Anterior cingulate cortex (tissue), 58 donors: ENCODE data around the gene NUTM2E.
"Not testable (repeated sequence)": the region's sequence is repeated elsewhere in the genome, so short reads cannot be mapped to it uniquely, and the experiment has no call there.

Experiments used
- DNase-seq, 58 donors: peaks; one replicate each; lab custom pipeline; 2025; lab: John Stamatoyannopoulos, UW

The NUTM2E gene, protein sequence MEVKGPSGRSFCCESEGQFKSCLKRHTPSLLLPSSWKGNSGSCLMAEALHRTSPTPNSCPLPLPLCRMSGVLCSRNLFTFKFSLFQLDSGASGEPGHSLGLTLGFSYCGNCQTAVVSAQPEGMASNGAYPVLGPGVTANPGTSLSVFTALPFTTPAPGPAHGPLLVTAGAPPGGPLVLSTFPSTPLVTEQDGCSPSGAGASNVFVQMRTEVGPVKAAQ (N-terminal part only)

DNA sequence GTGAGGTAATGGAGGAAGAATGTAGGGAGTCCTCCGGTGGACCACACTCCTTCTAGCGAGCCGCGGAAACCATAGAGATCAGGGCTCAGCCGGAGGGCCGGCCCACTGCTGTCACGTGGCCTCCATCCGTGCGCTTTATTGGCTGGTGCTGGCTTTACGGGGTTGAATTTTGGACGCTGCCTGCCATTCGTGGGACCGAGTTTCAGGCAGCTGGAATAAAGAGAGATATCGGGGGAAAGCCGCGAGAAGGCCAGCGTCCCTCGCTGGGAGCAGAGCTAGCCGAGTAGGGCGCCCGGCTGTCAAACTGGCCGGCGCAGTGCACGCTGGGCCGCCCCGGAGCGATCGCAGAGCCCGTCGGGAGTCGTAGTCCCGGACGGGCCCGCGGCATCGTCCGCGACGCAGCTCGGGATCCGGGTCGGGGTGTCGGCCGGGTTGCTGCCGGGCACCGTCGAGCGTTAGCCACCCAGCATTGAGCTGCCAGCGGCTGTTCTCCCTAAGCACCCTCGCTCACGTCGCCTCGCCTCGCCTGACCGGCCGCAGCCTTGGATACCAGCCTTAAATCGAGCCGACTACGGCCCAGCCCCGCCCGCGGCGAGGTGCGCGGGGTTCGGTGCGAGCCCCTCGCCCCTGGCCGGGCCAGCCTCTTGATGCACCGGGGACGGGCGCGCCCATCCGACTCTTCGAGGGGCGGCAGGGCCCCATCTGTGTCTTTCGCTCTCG lies at the start of gene NUTM2E:
TSS of gene NUTM2E (plus strand) at position 244 of the 720 bp plus-strand sequence. CDS start 15,002 bp downstream, outside the sequence.
- peak in 40 of 58 donors; percentile 8 to 89 (median 77) for DNase-seq

DNA sequence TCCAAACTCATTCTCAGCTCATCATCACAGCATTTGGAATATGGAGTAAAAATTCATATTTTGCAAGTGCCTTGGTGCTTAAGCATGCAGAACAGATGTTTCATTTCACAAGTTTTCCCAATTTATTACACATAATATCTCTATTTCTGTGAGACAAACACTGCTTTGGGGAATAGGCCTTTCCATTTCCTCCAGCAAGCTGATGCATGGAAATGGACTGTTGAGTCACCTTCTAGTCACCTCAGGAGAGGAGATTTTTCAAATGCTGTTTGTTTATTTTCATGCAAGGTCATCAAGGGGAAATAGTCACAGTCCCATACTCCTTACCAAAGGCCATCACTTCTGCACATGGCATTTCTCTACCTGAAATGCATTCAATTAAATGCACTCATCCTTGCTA lies 48.5 kb upstream of the NUTM2E start:
- DNase-seq = not testable (repeated sequence)

DNA sequence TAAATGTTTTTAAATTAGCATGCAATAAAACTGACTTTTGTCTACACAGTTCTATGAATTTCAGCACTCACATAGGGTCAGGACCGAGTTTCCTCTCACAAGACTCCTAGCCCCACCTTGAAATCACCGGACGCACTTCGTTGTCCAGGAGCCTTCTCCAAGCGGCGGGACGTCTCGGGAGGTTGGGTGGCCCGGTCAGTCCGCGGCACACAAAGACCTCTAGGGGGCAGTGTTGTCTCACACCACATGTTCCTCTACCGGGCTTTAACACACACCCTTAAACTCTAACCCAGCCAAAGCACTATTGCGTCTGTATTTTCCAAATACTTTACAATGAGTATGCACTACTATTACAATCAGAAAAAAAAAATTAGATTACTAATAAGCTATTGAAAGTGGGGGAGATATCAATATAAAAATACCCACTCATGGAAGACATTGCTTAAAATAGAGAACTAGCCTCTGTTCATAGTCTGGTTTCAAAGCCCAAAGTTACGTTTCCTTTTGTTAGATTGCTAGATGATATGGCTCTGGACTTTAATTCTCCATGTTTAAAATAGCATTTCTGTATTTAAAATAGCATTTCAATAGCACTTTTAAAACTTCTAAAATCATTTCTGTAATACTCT lies 47.1 kb upstream of the NUTM2E start:
- DNase-seq = peak in 40 of 58 donors; percentile 4 to 67 (median 30)

DNA sequence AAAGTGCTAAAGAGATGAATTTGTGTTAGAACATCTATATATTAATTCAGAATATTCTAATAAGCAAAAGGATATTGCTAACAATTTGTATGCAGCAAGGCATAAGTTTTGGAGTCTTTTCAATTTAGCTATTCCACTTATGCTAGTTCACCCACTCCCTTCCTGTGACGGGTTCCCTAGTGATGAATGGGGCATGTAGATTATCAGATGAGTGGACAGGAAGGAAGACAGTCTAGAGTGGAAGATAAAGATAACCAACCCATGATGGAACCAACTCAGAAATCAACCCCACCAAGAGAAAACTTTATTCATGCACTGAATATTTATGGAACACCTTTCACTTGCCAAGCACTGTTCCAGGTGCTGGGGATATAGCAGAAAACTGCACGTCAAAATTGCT lies 46.5 kb upstream of the NUTM2E start:
- DNase-seq = not testable (repeated sequence)

DNA sequence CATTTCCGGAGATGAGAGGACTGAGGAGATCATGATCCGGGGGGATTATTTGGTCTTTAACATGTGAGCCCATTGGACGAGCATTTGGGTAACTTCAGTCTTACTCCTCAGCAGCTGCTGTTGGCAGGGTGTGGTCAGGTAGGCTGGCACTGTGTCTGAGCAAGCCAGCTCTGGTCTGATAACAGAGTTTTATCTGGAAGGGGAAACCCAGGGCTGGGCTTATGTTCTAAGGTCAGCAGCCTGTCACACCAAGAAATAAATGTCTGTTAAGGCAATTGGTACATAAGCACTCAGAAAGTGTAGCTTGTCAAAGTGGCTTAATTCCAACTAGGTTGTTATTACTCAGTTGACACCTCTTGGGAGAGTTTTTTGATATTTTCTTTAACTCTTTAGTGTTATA lies 45.0 kb upstream of the NUTM2E start:
- DNase-seq = not testable (repeated sequence)

DNA sequence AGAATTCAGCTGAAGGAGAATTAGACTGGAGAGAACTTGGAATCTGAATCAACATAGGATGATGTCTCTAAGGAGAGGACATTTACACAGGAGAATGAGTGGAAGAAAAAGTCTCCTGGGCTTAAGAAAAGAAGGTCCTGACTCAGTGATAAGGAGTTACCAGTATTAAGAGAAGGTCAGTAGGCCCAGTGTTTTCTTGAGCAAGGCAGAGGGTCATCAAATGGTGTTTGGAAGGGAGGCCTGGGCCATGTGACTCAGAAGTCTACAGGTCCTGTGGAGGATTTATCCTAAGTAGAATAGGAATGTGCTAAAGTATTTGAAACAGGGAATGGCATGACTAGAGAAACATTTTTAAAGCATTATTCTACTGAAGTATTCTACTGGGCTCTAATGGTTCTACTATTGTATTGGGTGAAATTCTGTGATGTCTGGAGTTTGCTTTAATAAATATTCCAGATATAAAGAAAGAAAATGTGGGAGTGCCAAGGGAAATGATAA lies 39.0 kb upstream of the NUTM2E start:
- not testable (repeated sequence) for DNase-seq

DNA sequence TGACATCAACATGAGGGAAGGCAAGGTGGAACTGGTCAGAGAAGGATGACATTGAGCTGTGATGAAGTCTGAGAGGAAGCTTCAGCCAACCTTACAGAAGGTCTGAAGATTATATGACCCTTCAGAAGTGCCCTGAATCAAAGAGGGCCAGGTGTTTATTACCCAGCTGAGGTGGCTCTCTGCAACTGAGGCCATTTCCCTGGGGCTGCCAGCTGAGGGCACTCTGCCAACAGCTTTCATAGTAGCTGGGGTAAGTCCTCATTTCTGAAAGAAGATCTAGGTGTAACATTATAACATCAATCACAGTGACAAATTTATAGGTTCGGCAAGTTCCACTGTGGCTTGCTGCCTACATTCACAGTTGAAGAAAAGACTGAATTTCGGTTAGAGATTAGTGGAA lies 37.2 kb upstream of the NUTM2E start:
- not testable (repeated sequence) for DNase-seq

DNA sequence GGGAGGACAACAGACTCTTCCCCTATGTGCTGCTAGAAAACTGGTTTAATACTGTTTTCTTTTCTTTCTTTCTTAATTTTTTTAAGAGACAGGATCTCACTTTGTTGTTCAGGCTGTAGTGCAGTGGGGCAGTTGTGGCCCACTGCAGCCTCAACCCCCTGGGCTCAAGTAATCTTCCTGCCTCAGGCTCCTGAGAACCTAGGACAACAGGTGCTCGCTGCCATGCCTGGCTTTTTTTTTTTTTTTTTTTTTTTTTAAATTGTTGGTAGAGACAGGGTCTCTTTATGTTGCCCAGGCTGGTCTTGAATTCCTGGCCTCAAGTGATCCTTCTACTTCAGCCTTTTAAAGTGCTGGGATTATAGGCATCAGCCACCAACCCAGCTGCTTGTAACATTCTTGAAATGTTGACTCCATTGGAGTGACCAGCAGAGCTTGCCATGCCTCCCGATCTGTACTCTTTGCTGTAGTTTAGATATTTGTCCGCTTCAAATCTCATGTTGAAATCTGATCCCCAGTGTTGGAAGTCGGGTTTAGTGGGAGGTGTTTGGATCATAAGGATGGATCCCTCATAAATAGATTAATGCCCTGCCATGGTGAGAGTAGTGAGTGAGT lies 34.5 kb upstream of the NUTM2E start:
- not testable (repeated sequence) for DNase-seq

DNA sequence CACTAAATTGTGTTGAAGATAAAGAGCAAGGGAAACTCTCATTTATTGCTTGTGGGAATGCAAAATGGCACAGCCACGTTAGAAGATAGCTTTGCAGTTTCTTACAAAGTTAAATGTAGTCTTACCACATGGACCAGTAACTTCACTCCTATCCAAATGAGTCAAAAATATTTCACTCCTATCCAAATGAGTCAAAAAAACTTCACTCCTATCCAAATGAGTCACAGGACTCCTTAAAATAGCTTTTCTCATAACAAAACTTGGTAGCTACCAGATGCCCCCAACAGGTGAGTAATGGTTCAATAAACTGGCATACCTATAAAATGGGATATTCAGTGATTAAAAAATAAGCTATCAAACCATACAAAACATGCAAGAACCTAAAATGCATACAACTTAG lies 27.2 kb upstream of the NUTM2E start:
- DNase-seq = not testable (repeated sequence)

DNA sequence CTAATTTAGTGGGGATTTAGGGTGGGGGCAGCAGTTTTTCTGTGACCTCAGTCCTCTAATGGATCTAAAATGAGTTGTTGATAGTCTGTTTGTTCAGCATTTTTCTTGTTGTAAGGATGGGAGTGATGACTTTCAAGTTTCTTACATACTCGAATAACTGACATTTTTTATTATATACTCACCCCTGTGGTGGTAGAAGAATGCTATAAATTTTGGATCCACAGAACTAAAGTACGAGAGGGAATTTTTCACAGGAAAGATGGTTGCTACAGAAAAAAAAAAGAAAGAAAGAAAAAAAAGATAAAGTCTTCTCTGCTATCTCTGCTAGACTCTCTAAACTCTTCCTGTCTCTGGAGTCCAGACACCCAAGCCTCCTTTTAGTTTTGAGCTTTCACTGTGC lies 20.7 kb upstream of the NUTM2E start:
- DNase-seq = not testable (repeated sequence)

DNA sequence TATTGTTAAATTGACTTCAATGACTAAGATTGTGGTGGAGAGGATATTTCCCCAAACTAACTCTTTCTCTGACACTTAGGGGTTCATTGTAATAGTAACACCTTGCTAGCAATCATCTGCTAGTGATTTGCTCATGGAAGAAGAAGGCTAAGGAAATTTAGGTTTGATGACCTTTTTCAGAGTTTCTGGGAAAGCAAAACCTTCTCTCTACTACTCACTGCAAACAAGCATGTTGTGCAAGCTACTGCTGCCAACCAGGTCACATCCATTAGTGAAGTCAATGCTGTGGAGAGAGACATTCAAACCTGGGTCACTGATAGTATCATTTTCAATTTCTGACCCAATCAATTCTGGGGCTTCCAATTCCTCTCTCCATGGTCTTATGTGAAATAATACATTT lies 14.6 kb upstream of the NUTM2E start:
- DNase-seq = not testable (repeated sequence)

DNA sequence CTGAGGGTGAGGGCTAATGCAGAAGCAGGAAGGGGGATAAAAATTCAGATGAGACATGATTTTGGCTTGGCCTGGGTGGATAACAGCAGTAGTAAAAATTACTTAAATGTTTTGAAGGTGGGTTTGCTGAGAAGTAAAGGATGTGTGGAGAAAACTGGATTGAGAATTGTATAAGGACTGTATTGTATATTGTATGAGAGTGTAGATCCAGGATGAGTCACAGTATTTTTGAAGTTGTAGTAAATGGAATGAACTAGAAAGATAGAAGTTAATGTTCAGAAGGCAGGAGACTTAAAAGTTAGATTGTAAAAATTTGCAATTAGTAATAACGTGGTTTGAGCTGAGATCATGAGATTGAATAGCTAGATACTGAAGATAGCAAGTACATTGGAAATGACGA lies 10.2 kb upstream of the NUTM2E start:
- not testable (repeated sequence) for DNase-seq

DNA sequence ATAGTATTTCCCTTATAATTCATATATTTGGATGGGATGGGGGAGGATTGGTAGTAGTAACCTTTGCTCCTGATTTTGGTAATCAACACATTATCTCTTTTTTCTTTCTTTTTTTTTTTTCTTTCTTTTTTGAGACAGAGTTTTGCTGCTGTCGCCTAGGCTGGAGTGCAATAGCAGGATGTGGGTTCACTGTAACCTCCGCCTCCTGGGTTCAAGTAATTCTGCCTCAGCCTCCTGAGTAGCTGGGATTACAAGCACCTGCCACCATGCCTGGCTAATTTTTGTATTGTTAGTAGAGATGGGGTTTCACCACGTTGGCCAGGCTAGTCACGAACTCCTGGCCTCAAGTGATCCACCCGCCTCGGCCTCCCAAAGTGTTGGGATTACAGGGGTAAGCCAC lies 3.2 kb upstream of the NUTM2E start:
- not testable (repeated sequence) for DNase-seq

DNA sequence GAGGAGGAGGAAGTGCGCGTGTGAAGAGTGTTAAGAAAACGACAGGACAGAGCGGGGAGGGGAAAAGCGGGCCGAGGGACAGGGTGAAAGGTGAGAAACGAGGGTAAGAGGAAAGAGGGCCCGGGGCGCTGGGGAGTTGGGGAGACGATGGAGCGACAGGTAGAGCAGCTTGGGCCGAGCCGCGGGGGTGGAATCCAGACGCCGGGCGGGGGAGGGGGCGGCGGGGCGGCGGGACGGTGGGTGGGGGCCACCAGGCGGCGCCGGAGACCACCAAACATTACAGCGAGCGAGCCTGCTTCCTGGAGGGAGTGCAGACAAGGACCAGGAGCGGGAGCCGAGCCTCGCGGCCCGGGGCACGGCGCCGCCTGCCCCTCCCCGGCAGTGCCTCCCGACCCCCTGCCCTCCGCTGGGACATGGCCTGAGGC lies 940 bp upstream of the NUTM2E start:
- DNase-seq = peak in 1 of 58 donors; percentile 8

DNA sequence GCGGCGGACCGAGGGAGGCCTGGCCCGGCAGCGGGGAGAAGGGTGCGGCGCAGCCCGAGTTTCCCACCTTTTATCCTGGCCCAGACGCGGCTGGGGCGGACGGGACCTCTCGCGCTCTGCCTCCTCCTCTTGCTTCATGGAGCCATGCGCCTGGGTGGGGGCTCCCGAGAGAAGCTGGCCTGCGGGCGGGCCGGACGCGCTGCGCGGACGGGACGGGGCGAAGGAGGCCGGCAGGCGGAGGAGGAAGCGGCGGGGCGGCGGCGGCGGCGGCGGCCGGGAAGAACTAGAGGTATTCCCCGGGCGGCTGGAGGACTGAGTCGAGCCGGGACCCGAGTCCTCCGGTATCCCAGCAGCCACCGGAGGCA lies 426 bp upstream of the NUTM2E start:
- DNase-seq = not testable (repeated sequence)

DNA sequence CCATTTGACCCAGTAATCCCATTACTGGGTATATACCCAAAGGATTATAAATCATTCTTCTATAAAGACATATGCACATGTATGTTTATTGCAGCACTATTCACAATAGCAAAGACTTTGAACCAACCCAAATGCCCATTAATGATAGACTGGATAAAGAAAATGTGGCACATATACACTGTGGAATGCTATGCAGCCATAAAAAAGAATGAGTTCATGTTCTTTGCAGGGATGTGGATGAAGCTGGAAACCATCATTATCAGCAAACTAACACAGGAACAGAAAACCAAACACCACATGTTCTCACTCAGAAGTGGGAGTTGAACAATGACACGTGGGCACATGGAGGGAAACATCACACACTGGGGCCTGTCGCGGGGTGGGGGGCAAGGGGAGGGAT lies 7.3 kb downstream of the NUTM2E start:
- not testable (repeated sequence) for DNase-seq

DNA sequence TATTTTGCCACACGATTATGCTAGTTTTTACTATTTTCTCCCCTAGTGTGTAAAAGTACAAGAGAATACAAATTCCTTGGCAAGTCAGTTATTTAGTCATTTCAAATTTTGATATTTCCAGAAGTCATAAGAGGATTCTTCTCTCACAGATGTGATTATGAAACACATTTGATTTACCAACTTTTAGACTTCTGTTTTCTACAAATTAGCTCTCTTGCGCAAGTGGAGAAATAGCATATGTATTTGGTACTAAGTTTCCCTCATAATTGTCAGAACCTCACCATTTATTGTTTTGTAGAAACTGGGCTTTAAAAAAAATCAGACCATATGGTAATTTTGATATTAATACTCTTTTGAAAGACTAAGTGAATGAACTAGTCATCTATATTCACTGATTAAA lies 9.4 kb downstream of the NUTM2E start:
- not testable (repeated sequence) for DNase-seq

DNA sequence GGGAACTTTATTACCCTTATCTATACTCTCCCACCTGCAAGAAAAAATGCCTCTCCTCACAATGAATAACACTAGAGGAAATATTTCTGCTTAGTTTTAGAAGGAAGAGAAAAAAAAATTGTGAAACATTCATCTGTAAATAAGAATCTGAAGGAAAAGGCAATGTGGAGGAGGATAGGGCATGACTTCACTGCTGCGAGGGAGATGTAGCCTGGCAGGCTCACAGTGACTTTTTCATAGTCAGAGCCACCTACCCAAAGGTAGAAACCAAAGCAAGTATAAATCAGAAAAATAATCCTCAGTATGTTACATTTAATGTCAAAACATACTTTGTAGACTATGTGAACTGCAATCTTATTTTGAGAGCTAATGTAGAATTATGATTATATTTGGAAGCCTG lies 10.4 kb downstream of the NUTM2E start:
- DNase-seq = not testable (repeated sequence)

DNA sequence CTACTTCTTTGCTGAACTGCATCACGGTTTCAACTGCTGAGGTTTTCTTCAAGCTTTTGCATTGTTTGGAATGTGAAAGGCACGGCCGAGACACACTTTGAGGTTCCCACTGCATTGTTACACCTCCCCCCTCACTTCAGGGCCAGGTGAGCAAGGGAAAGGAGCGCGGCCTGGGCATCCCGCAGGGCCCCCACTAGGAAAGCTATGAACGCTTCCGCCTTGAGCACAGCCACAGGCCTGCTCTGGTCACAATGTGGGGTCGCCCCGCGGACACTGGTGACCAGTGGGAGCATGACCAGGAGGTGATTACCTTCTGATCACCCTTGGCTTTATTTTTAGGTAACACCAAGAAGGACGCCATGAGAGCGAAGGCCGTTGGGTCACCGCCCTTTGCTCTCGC lies 11.9 kb downstream of the NUTM2E start:
- DNase-seq = not testable (repeated sequence)

DNA sequence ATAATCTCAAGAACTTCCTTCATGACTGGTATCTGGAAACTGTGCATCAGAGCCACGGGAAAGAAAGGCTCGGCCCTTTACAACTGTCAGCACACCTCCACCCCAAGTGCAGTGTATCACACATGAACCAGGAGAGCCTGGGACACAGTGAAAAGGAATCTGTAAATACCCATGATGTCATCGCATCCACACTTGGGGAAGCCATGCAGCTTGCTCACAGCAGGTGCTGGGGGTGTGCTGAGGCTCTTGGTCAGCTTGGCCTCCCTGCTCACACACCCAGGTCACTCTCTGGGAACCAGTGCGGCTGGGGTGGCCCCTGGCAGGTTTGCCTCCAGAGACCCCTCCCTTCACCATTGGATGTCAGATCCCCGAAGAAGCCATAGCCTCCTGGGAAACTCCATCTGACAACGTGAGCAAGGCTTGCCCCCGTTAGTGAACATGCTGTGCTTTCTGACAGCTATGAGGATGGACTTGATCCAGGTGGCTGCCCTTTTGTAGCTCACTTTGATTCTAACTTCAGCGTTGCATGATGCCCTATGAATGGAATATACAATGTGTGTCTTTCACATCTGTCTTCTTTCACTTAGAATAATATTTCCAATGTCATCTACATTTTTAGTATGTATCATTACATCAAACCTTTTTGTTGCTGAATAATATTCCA lies 26.8 kb downstream of the NUTM2E start:
- DNase-seq = not testable (repeated sequence)
